ENCODE measurements around the gene LENG8.

GRCh38 chr19:54444737-54445136 lies 4.3 kb upstream of the LENG8 start:
- TF ChIP-seq CTCF (IDR thresholded peaks at IDR 0.05; ENCODE audit: insufficient read depth, low read depth, low read length): no peak
- no peak for TF ChIP-seq EZH2 (IDR thresholded peaks at IDR 0.05; ENCODE audit: insufficient read depth, low read length)

Data from astrocyte (in vitro differentiated cells and primary cell).